GM12864 (cell line): ENCODE data around the gene KATNA1.

Experiments used
- DNase-seq: peaks from one replicate; pipeline ENCODE4 v3.0.0-alpha.2; 2011; ENCODE audit warnings: low read depth
- H3K4me3 ChIP-seq: 2 replicates; pipeline ENCODE4 v1.5.1; 2011; ENCODE audit warnings: mild to moderate bottlenecking, low read depth, low read length, control low read depth
- CTCF ChIP-seq: IDR thresholded peaks from 2 replicates; pipeline ENCODE4 v1.5.1; 2011; ENCODE audit warnings: low read depth, mild to moderate bottlenecking, moderate library complexity, low read length, control low read depth, inconsistent platforms; ENCODE audit errors: missing control alignments

The KATNA1 gene

DNA sequence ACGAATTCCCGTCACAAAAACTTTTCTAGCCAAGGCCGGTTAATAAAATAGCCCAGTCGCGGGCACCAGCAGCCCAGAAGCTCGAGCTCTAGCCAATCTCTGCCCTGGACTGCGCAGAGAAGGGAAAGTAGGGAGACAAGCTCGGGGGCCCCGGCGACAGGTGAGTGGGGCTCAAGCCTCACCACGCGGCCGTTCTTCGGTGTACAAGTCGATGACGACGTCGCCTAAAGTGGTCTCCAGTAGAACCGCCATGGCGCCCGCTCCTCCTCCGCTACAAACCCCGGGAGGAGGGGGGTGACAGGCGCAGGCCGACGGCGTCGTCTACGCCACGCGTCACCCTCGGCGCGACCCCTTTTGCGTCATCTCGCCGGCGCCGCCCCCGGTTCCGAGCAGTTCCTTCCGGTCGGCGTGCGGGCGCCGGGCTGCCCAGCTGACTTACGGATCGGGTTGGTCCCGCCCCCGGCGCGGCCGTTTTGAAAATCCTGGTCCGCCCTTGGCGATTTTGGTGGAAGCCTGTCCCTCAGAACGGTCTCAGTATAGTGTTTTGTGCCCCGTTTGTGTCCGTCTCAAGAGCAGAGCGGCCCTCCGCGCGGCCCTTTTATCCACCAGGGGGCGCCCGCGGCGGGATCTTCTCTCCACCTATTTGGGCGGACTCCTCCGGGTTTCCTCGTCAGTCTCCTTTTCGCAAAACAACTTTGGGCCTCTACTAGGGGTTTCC, 102.6 kb downstream of the KATNA1 start, which contains the start of gene PPIL4:
TSS of gene PPIL4 (minus strand) at position 290 of the 718 bp plus-strand sequence. CDS start at position 252, 38 bp downstream.
- H3K4me3 ChIP-seq, result peak within 1 kb of the TSS; percentile 95
- TF ChIP-seq CTCF, result peak; percentile 81
- DNase-seq, result peak; percentile 77

GRCh38 chr6:149545258-149545753, 103.2 kb downstream of the KATNA1 start:
- TF ChIP-seq CTCF, result no peak
- DNase-seq, result no peak

More at GRCh38 chr6:149545258-149545753, 103.2 kb downstream of the KATNA1 start:
- peak overlapping the region; percentile 95 for H3K4me3 ChIP-seq
